HUDEP-2 (cell line): Measurements from ENCODE around the gene CORO1C.
A peak's percentile ranks its signal among the peaks of the same experiment; 100 is the strongest.

Source experiments
- DNase-seq, 76 experiments: peaks; one replicate each; lab custom pipeline; 2025; ENCODE audit not compliant: unreplicated experiment in 76 of 76; lab: John Stamatoyannopoulos, UW

The CORO1C gene

DNA sequence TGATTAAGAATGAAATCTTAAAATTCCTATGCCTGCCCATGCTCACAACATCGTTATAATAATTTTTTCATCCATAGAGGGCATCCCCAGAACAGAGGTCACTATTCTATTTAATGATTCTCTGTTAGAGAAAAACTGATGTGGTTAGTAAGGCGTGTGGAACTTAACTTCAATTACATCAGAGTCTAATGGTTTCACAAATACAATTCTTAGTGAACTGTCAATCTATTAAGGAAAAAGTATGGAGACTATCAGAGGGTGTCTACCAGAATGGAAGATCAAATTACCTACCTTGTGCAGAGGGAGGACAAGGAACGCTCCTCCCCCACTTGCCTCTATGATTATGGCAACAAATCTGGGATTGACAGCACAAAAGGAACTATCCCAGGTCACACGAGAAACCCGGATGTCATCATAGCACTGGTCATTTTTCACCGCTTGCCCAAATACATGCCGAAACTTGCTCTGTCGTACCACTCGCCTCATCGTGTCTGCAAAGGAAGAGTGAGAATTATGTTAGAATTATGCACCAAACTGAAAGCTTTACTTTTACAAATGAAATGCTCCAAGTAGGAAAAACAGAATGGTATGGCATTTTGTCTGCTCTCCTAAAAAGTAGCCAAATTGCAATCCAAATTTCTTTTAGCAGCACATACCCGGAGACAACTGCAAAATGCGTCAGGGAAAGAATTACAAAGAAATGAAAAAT lies 30.3 kb downstream of the CORO1C start:
- DNase-seq, result no peak

DNA sequence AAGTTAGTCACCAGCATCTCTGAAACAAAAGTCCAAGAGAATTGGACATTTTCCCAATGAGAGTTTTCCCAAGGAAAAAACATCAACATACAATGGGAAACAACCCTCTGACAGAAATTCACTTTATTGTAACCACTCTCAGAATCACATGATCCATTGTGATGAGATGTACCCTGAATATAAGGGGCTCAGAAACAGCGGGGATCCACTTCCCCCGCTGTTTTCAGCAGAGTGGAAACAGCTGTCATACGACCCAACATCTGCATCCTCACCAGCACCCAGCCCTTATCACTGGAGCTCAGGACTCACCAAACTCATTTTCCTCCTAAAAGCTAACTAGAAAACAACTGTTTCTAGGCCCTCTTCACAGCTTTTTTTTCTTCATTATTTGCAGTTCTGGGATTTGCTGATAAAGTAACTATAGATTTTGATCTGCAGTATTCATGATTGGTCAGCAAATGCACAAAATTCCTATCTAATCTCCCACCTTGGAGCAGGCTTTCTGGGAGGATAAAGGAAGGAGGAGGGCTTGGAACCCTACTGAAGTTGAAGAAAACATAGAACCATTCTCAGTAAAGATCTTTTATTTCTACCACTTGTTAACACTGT lies 31.3 kb downstream of the CORO1C start:
- DNase-seq, result peak in 73 of 76 experiments; percentile 13 to 89 (median 61)

DNA sequence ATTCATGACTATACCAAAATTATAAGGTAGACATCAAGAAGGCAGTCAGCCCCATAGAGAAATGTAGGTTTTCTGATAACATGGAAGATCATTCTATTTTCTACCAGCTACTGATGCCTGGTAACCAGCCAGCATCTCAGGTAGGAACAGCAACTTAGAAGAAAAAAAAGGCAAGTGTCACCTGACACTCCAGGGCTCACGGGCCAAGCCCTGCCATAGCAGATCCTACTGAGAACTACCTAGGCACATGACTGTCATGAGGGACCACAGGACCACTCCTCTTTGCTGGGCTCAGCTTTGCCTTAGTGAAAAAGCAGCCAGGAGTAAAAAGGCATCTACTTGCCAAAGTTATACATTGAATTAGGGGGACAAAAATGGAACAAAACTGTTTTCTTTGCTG lies 33.4 kb downstream of the CORO1C start:
- DNase-seq, result no peak

DNA sequence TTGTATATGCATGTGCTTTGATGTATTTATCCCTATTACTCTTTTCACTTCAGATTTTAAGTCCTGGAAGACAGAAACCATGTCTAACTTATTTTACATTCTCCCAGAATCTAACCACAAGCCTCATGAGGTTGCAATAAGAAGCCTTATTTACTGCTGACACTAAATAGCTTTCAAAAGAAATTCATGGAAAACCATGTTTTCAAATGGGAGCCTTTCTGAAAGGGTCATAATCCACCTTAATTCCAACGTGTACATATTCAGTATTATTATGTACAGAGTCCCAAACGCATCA lies 34.4 kb downstream of the CORO1C start:
- DNase-seq, result no peak

DNA sequence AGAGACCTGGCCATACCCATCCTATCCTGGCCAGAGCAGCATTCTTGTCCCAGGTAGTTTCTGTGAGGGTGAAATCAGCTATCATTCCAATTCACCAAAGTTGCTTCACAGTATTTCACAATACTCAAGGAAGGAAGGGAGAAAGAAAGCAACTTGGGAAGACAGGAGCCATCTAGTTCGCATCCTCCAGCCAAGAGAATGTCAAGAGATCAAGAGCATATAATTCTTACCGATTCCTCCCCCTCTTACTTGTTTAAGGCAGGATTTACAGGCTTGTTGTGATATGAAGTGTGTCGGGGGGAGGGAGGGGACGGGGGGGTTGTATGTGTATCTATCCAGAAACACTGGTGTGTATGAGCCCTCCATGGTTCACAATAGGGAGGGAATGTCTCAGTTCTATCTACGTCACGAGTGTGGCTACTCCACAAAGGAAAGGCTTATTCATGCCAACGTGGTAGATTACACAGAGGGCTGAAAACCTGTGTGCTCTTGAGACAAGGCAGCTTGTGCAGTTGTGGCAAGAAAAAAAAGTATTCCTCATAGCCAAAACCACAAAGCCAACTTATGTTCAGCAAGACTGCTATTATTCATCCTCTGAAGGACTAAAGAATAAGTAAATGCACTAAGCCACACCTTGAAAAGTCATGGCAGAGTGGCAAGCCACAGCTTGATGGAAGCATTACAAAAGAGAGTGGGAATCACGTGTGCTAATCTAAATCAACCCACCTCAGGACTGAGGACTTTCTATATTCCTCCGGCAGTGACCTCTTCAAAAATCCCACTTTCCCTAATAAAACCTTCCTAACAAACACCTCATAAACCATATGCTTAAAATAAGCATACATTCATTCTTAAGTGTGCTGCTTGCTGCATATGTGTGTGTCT lies 35.0 kb downstream of the CORO1C start:
- peak in 37 of 76 experiments; percentile 8 to 72 (median 34) for DNase-seq

DNA sequence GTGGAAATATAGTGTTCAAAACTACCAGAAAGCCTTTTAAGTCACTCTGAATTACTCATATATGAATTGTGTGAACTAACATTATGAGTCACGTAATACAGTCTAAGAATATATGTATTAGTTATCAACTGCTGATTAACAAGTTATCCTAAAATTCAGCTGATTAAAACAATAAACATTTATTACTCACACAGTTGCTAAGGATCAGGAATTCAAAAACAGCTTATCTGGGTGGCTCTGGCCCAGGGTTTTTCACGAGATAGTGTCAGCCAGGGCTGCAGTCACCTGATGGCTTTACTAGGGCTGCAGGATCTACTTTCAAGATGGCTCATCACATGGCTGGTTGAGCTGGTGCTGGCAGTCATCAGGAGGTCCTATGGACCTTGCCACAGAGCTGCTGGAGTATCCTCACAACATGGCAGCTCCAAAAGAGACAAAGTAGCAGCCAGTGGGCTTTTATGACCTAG lies 36.5 kb downstream of the CORO1C start:
- peak in 50 of 76 experiments; percentile 11 to 68 (median 24) for DNase-seq

DNA sequence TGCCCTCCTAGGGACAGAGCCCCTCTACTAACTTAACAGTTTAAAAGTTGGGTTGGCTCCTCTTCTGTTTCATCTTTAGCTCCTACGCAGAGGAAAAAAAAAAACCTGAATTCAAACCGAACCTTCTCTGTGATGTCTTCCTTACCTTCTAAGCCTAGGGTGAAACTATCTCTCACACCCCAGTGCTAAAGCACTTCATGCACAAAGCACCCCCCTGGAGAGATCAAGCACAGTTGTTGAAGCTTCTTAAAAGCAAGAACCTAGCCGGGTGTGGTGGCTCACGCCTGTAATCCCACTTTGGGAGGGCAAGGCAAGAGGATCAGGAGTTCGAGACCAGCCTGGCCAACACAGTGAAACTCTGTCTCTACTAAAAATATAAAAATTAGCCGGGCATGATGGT lies 37.6 kb downstream of the CORO1C start:
- DNase-seq, result no peak

DNA sequence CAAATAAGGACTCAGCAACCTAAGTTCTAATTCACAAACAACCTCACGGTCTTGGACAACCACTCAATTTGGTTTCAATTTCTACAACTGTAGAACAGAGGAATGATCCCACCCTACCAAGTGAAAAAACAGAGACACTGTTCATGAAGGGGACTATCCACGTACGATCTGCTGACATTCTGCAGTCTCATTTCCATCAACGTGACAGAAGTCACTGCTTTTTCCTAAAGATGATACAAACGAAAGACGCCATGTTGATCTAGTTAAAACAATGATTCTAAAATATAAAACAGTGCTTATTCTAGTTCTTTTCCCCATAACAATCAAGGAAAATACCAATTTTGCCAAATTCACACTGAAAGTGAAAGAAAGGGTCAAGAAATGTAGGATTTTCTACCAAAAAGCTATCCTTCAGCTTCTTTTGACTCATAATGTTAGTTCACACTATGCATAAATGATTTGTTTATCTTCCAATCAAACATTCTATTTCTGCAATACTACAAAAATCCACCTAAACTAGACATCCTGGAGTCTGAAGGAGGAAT lies 38.1 kb downstream of the CORO1C start:
- no peak for DNase-seq

DNA sequence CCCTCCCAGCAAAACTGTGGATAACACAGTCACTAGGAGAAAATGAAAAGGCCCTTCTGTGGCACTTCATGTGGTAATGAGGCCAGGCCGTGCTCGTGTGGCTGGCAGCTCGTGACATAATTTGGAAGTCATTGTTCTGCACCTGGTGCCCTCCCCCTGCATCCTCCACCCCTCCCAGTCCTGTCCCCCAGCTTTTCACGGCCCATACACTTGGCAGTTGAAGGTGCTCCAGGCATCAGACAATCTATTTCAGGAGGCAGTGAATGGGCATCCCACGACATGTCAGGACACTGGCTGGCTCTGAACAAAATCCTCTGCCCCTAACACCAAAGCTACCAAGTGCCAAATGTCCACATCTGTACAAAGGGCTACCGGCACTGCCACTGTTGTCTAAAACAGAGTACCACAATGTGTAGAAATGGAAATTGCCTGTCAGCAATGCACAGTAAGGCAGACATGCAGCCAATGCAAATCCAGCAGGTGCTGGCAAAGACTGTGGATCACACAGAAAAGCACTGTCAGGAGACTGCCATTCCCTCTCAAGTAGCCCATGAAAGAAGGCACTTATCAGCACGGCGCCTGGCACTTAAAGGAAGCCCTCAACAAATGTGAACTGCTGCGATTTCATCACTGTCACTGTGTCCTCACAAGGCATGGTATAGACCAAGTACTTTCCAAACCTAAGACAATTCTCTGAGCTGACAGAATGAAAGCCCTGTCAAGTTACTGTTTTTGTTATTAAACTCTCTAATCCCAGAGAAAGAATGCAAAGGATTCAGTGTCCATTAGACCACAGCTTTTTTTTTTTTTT lies 39.1 kb downstream of the CORO1C start:
- peak in 63 of 76 experiments; percentile 12 to 74 (median 47) for DNase-seq

DNA sequence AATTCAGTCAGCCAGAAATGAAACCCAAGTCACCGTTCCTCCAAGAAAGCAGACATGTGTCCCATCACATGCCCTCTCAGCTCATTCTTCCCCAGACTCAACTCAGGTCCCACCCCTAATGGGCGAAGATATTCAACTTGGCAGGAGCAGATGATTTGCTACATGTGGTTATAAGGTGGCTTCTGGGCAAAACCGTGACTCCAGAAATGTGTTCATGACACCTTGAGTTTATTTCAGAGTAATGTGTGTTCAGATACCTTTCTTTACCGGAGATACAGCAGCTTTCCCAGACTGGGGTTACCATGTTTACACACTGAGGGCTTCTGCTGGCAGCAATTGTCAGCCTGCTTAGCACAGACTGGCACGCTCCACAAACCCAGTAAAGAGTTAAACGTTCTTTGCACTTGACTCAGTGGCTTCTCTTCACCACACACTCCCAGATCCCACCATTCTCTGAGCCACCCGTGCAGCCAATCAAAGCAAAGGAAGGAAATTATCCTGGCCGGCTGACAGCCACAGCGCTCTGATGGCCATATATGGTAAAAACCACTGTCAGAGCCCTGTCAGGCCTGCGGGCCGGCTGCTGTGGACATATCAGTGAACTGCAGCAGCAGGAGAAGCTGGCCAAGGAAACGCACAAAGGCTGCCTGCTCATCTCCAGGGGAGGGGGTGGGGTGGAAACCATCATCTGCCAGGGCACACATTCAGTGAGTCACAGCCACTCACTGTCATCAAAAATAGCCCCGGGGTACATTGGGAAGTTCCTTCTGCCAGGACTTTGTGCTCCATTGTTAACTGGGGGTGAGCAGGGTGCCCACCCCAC lies 39.9 kb downstream of the CORO1C start:
- DNase-seq, result peak in 75 of 76 experiments; percentile 37 to 98 (median 94)

DNA sequence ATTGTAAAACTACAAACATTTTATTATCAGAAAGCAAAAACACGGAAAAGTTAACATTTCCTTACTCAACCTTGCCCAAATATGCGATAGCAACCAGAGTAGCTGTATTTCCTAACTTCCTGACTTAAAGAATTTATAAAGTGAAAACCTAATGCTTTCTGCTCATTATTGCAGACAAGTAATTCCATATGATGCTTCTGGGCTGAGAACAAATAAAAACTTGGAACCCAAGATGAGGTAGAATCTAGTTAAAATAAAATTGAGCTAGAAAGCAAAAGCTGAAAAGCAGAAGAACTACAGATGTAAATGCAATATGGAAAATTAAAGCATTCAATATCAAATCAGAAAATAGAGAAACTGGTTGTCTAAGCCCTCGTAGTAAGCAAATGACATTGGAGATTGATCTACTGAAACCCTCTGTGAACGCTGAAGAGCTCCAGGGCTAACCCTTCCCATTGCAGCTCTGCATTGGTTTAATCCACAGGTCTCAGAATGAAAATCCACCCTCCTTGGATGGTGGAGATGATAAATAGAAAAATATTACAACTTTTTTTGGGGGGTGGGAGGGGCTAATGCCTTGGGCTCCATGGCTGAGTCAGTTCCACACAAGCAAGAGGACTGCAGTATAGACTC lies 40.7 kb downstream of the CORO1C start:
- peak in 12 of 76 experiments; percentile 19 to 72 (median 51) for DNase-seq

DNA sequence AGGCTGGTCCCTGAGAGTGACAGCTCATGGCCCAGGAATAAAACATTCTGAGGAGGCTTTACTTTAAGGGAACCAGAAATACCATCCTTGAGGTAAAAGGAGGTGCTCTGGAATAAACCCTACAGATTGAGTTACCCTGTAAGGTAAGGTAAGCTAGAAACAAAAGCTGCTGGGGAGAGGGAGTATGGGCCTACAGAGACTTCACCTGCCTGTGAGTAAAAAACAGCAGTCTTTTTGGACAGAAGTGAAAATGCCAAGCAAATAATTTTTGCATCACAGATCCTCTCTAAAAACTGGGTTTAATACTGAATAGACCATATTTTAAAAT lies 41.2 kb downstream of the CORO1C start:
- DNase-seq, result no peak

DNA sequence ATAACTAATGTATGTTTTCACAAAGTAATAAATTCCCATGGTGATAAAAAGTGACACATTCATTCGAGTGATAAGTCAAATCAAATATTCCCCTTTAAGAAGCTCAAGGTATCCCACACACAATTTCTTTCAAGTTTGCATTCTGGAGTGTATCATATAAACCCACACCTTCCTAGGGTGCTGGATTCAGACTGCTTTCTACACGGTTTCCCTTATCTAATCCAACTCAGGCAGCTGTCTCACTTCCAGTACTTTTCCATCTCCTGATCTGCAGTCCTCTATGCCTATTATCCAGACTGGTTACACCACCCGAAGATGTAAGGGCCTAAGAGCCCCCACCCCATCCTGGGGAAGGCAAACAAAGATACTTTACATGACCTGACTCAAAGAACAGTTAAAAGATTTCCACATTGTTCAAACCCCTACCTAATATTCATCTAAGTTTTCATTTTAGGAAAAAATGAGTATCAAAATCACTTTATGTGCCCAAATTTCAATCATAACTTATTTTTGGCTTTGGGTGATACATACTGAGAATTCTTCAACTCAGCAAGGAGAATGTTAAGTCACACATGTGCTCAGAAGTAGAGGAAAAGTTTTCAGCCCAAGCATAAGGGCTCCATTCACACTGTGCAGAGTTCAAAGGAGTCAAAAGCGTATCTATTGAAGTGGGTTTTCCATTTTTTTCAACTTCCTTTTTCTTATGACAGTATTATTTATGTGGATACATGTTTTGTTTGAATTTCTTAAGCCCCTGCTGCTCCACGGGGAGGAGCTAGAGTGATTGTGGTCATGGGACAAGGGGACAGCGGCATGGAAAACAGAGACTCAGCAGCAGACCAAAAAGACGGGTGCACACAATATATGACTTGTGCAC lies 41.8 kb downstream of the CORO1C start:
- DNase-seq, result peak in 64 of 76 experiments; percentile 8 to 79 (median 36)

DNA sequence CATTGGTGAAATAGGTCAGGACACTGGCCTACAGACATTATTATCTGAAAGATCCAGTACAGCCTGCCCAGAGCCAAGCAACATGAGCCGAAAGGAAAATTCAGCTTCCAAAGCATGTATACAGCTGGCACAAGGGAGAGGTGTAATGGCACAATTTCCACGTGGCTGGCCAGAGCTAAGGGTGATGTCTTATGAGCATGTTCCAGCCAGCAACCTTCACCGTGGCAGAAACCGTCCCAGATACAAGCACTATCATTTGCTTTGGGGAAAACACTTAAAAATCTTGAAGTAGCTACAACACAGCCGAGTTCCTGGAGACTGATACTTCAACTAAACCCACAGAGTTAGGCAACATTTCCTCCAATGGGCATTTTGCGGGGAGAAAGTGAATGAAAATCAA lies 44.5 kb downstream of the CORO1C start:
- DNase-seq, result no peak

DNA sequence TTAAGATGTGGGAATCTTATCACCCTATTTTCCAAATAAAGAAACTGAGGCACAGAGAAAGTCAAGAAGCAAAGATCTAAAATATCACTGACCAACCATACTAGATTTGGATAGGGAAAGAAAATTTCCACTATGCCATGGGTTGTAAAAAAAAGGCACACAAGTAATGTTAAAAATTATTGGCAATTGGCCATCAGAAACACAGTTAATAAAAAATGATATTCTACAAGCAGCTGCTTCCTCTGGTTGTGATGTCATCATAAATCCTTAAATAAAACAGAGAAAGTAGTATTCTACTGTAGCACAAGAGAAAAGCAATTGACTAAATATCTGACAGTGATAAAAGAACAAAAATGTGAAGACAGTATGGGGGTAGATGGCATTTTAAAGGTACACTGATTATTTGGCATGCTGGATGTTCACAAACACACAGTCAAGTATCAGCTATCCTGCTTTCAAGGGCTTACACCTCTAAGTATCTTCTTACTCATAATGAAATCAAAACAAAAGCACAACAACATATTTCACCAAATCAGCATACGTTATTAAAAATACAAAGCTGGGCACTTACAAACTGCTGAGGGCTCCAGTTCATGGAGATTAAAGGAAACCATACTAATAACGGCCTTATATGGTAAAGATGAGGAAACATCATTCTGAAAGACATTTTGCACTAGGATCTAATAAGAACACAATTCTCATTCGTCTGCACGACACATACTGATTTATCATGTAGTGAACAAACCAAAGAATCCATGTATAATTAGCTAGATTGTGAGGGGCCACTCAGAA lies 45.7 kb downstream of the CORO1C start:
- no peak for DNase-seq

DNA sequence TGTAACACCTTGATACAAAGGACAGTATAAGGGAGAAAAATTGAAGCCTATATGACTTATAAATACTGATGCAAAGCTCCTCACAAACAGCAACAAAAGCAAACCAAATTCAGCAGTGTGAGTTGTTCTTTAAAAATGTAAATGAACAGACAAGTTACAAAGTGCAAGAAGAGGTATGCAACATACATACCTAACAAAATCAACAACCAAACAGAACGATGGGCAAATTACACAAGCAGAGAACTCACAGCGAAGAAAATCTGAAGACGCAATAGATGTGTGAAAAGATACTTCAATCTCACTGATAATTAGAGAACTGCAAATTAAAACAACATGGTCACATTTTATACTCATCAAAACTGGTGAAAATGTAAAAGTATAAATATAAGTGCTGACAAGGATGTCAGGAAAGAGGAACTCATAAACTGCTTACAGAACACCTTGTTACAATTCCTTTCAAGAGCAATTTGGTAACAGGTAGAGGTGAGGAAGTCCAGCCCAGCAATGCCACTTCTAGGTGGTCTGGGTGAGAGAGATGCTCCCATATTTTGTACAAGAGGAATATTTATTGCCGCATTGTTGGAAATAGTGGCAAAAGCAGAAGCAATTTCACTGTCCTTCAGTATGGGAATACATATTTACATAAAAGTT lies 47.3 kb downstream of the CORO1C start:
- DNase-seq, result no peak

DNA sequence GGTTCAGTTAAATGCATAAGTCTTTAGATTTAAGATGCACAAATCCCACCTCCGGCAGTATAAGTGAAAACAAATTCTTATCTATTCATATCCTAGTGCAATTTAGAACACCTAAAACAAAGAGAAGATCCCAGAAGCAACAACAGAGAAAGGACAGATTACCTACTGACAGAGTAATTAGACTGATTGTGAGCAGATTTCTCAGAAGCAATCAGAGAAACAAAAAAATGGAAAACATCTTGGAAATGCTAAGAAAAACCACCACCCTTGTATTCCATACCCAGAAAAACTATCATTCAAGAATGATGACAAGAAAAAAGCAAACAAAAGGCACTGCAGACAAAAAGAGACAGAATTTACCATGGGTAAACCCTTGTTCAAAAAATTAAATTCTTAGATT lies 50.0 kb downstream of the CORO1C start:
- DNase-seq, result no peak
